Measurements from ENCODE around the gene CENPU. TPM values are rescaled to one million over a fixed set of nuclear protein-coding genes. Genes with fewer than 3 reads are reported as not detected.

The CENPU gene
- total RNA-seq, 2 experiments from 2014 or later: 58.7 to 59.1 TPM

GRCh38 chr4:184705692-184706091 lies 28.2 kb downstream of the CENPU start:
- Mint-ChIP-seq H3K4me1 (ENCODE audit: low read depth) (peaks cover 18% of the 10 kb centered on the region), H3K27ac (peak overlapping the region; percentile 15), H3K9me3 (ENCODE audit: insufficient read depth) (no peaks in the 10 kb centered on the region), H3K4me3 (no peak overlapping the region), H3K36me3 (ENCODE audit: low read depth) (peaks cover 71% of the 10 kb centered on the region), H3K27me3 (ENCODE audit: low read depth) (no peaks in the 10 kb centered on the region)
- DNase-seq (no peak), ATAC-seq (no peak)
- ChIA-PET CTCF (interaction anchor here (1.0 kb wide), 1 partner anchor 442 kb away, joined by 3 read pairs; no protein-coding TSS in a partner anchor), POLR2A (no interaction called here)

GRCh38 chr4:184702114-184702513 lies 31.8 kb downstream of the CENPU start:
- ATAC-seq (no peak), DNase-seq (no peak)
- Mint-ChIP-seq H3K27ac (no peak overlapping the region), H3K9me3 (ENCODE audit: insufficient read depth) (no peaks in the 10 kb centered on the region), H3K4me3 (no peak overlapping the region), H3K36me3 (ENCODE audit: low read depth) (peaks cover 66% of the 10 kb centered on the region), H3K27me3 (ENCODE audit: low read depth) (no peaks in the 10 kb centered on the region), H3K4me1 (ENCODE audit: low read depth) (peaks cover 15% of the 10 kb centered on the region)
- ChIA-PET CTCF (interaction anchor here (0.7 kb wide), 1 partner anchor 31 kb away, joined by 4 read pairs; no protein-coding TSS in a partner anchor), POLR2A (interaction anchor here (0.9 kb wide), 1 partner anchor 14 kb away, joined by 3 read pairs; no protein-coding TSS in a partner anchor)

GRCh38 chr4:184699941-184700340 lies 34.0 kb downstream of the CENPU start:
- no peak overlapping the region for H3K4me3 Mint-ChIP-seq
- H3K9me3 Mint-ChIP-seq (ENCODE audit: insufficient read depth): no peaks in the 10 kb centered on the region
- no peak overlapping the region for H3K27ac Mint-ChIP-seq
- H3K27me3 Mint-ChIP-seq (ENCODE audit: low read depth): no peaks in the 10 kb centered on the region
- H3K36me3 Mint-ChIP-seq (ENCODE audit: low read depth): peaks cover 64% of the 10 kb centered on the region
- peaks cover 6% of the 10 kb centered on the region for H3K4me1 Mint-ChIP-seq (ENCODE audit: low read depth)
- CTCF ChIA-PET: no interaction called here
- ATAC-seq (no peak), DNase-seq (no peak)
- POLR2A ChIA-PET: no interaction called here

- Mint-ChIP-seq H3K4me1 (ENCODE audit: low read depth) (peaks cover 6% of the 10 kb centered on the region), H3K36me3 (ENCODE audit: low read depth) (peaks cover 64% of the 10 kb centered on the region), H3K27me3 (ENCODE audit: low read depth) (no peaks in the 10 kb centered on the region), H3K27ac (no peak overlapping the region), H3K4me3 (no peak overlapping the region), H3K9me3 (ENCODE audit: insufficient read depth) (no peaks in the 10 kb centered on the region)
- DNase-seq (no peak), ATAC-seq (no peak)
- POLR2A ChIA-PET: interaction anchor here (0.7 kb wide), 1 partner anchor 10 kb away, joined by 3 read pairs; no protein-coding TSS in a partner anchor
- CTCF ChIA-PET: interaction anchor here (1.1 kb wide), 1 partner anchor 48 kb away, joined by 3 read pairs; no protein-coding TSS in a partner anchor
These were observed 35.9 kb downstream of the CENPU start for GRCh38 chr4:184697956-184698355.

GRCh38 chr4:184695178-184695896 lies 38.6 kb downstream of the CENPU start:
- H3K4me3 Mint-ChIP-seq: no peak overlapping the region
- no peaks in the 10 kb centered on the region for H3K27me3 Mint-ChIP-seq (ENCODE audit: low read depth)
- ChIA-PET CTCF (interaction anchor here (1.1 to 1.4 kb wide), 2 partner anchors 50 to 431 kb away, joined by 3 read pairs; no protein-coding TSS in a partner anchor), POLR2A (interaction anchor here (0.7 to 1.2 kb wide), 2 partner anchors 38 to 344 kb away, joined by 3 to 5 read pairs; no protein-coding TSS in a partner anchor)
- DNase-seq: no peak
- peak overlapping the region; percentile 5 for H3K27ac Mint-ChIP-seq
- no peaks in the 10 kb centered on the region for H3K9me3 Mint-ChIP-seq (ENCODE audit: insufficient read depth)
- no peak for ATAC-seq
- peaks cover 65% of the 10 kb centered on the region for H3K36me3 Mint-ChIP-seq (ENCODE audit: low read depth)
- H3K4me1 Mint-ChIP-seq (ENCODE audit: low read depth): peaks cover 6% of the 10 kb centered on the region

GRCh38 chr4:184694412-184694956 lies 39.4 kb downstream of the CENPU start:
- ChIA-PET CTCF (interaction anchor here (1.0 to 1.1 kb wide), 2 partner anchors 33 to 431 kb away, joined by 3 read pairs; no protein-coding TSS in a partner anchor), POLR2A (interaction anchor here (1.2 kb wide), 1 partner anchor 39 kb away, joined by 5 read pairs; no protein-coding TSS in a partner anchor)
- H3K36me3 Mint-ChIP-seq (ENCODE audit: low read depth): peaks cover 61% of the 10 kb centered on the region

GRCh38 chr4:184693056-184693455 lies 40.8 kb downstream of the CENPU start:
- DNase-seq (no peak), ATAC-seq (no peak)
- Mint-ChIP-seq H3K4me3 (no peak overlapping the region), H3K36me3 (ENCODE audit: low read depth) (peaks cover 64% of the 10 kb centered on the region), H3K9me3 (ENCODE audit: insufficient read depth) (no peaks in the 10 kb centered on the region), H3K27ac (no peak overlapping the region), H3K27me3 (ENCODE audit: low read depth) (no peaks in the 10 kb centered on the region), H3K4me1 (ENCODE audit: low read depth) (peaks cover 14% of the 10 kb centered on the region)
- ChIA-PET POLR2A (interaction anchor here (0.6 kb wide), 1 partner anchor 20 kb away, joined by 3 read pairs; no protein-coding TSS in a partner anchor), CTCF (no interaction called here)

More at GRCh38 chr4:184694412-184694956, 39.4 kb downstream of the CENPU start:
- Mint-ChIP-seq H3K4me1 (ENCODE audit: low read depth) (peaks cover 6% of the 10 kb centered on the region), H3K27me3 (ENCODE audit: low read depth) (no peaks in the 10 kb centered on the region), H3K4me3 (no peak overlapping the region), H3K27ac (no peak overlapping the region), H3K9me3 (ENCODE audit: insufficient read depth) (no peaks in the 10 kb centered on the region)
- ATAC-seq: no peak
- no peak for DNase-seq

GRCh38 chr4:184689681-184690080 lies 44.2 kb downstream of the CENPU start:
- POLR2A ChIA-PET: interaction anchor here (0.7 kb wide), 1 partner anchor 35 kb away, joined by 3 read pairs; no protein-coding TSS in a partner anchor
- H3K9me3 Mint-ChIP-seq (ENCODE audit: insufficient read depth): no peaks in the 10 kb centered on the region
- no peak for ATAC-seq

GRCh38 chr4:184688447-184688846 lies 45.4 kb downstream of the CENPU start:
- DNase-seq: no peak
- Mint-ChIP-seq H3K27ac (no peak overlapping the region), H3K27me3 (ENCODE audit: low read depth) (no peaks in the 10 kb centered on the region), H3K4me3 (no peak overlapping the region), H3K36me3 (ENCODE audit: low read depth) (peaks cover 30% of the 10 kb centered on the region), H3K9me3 (ENCODE audit: insufficient read depth) (no peaks in the 10 kb centered on the region), H3K4me1 (ENCODE audit: low read depth) (peaks cover 20% of the 10 kb centered on the region)
- ATAC-seq: peak; percentile 30
- ChIA-PET POLR2A (no interaction called here), CTCF (interaction anchor here (0.6 to 1.8 kb wide), 3 partner anchors 46 to 431 kb away, joined by 3 to 6 read pairs (median 3); no protein-coding TSS in a partner anchor)

More at GRCh38 chr4:184689681-184690080, 44.2 kb downstream of the CENPU start:
- Mint-ChIP-seq H3K4me1 (ENCODE audit: low read depth) (peaks cover 16% of the 10 kb centered on the region), H3K36me3 (ENCODE audit: low read depth) (peaks cover 39% of the 10 kb centered on the region), H3K27ac (no peak overlapping the region), H3K27me3 (ENCODE audit: low read depth) (no peaks in the 10 kb centered on the region), H3K4me3 (no peak overlapping the region)
- CTCF ChIA-PET: interaction anchor here (1.8 kb wide), 1 partner anchor 426 kb away, joined by 6 read pairs; no protein-coding TSS in a partner anchor
- DNase-seq: no peak

- no peaks in the 10 kb centered on the region for H3K9me3 Mint-ChIP-seq (ENCODE audit: insufficient read depth)
- CTCF ChIA-PET: interaction anchor here (0.7 to 1.8 kb wide), 3 partner anchors 45 to 424 kb away, joined by 3 to 6 read pairs (median 3); no protein-coding TSS in a partner anchor
- no peak for ATAC-seq
These were observed 45.9 kb downstream of the CENPU start for GRCh38 chr4:184688005-184688404.

GRCh38 chr4:184684491-184685189 lies 49.3 kb downstream of the CENPU start:
- H3K27me3 Mint-ChIP-seq (ENCODE audit: low read depth): no peaks in the 10 kb centered on the region
- H3K4me1 Mint-ChIP-seq (ENCODE audit: low read depth): peaks cover 20% of the 10 kb centered on the region
- no peak overlapping the region for H3K4me3 Mint-ChIP-seq
- H3K27ac Mint-ChIP-seq: peak overlapping the region; percentile 62
- H3K36me3 Mint-ChIP-seq (ENCODE audit: low read depth): peaks cover 10% of the 10 kb centered on the region
- no peaks in the 10 kb centered on the region for H3K9me3 Mint-ChIP-seq (ENCODE audit: insufficient read depth)
- POLR2A ChIA-PET: interaction anchor here (0.9 to 1.0 kb wide), 2 partner anchors 35 to 49 kb away, joined by 3 read pairs; partner anchors contain the start of gene CENPU
- DNase-seq (no peak), ATAC-seq (no peak)
- CTCF ChIA-PET: no interaction called here

More at GRCh38 chr4:184688005-184688404, 45.9 kb downstream of the CENPU start:
- POLR2A ChIA-PET: no interaction called here
- no peak for DNase-seq
- Mint-ChIP-seq H3K4me1 (ENCODE audit: low read depth) (peaks cover 20% of the 10 kb centered on the region), H3K27me3 (ENCODE audit: low read depth) (no peaks in the 10 kb centered on the region), H3K36me3 (ENCODE audit: low read depth) (peaks cover 28% of the 10 kb centered on the region), H3K4me3 (no peak overlapping the region), H3K27ac (no peak overlapping the region)
